ENCODE results near the gene GLIPR1. TPM values are rescaled to one million over a fixed set of nuclear protein-coding genes. Genes with fewer than 3 reads are reported as not detected.

GLIPR1 gene
- total RNA-seq, 2 experiments from 2014 or later = 52.3 to 54.7 TPM

DNA sequence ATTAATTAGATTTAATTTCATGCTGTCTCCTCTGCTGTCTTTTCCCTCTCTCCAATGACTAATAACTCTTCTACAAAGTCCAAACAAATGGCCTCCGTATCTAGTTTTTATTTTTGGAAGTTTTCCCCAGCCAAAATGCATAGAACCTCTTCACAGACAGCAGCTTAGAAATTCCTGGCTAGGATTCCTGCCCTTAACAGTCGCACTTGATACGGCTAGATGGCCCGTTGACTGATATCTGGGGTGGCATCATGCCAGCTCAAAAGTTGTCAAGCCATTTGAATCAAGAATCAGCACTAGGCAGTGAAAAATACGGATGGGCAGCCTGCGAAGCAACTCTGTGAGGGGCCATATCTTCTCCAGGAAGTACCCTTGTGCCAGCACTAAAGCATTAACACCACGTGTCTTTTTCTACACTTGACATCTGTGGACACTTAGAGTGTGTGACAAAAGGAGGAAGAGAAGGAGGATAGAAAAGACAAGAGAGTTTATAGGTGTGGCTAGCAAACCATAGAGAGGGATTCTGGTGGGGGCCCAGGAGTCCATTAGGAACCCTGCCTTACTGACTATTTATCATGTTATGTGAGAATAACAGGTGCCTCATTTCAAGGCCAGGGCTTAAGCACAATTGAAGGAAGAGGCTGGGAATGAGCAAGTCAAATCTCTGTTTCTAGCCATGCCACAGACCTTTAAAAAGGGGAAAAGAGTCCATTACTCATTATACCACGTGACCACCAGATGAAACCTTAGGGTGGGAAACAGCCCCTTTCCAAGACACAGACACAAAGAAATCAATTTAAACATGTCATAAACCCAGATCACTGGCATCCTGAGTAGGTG lies 70.1 kb downstream of the GLIPR1 start:
- Mint-ChIP-seq H3K27ac (no peak overlapping the region), H3K4me3 (no peak overlapping the region), H3K36me3 (ENCODE audit: low read depth) (no peaks in the 10 kb centered on the region), H3K4me1 (peaks cover 2% of the 10 kb centered on the region), H3K9me3 (no peaks in the 10 kb centered on the region), H3K27me3 (peaks cover 26% of the 10 kb centered on the region)
- ChIA-PET CTCF (no interaction called here), POLR2A (no interaction called here)
- no peak for DNase-seq

DNA sequence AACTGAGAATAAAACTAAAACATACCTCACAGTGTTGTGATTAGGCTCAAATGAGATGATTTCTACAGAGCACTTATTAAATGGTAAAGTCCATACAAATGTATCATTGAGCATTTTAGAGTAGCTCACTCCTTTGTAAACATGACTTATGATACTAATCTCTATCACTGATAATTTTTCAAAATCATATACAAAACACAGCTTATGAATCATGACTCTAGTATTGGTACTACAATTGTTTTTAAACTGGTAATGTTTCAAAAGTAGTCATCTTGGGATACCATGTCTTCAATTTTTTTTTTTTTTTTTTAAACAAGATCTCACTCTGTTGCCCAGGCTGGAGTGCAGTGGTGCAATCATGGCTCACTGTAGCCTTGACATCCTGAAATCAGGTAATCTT lies 70.9 kb downstream of the GLIPR1 start:
- no peak overlapping the region for H3K27ac Mint-ChIP-seq
- no peaks in the 10 kb centered on the region for H3K36me3 Mint-ChIP-seq (ENCODE audit: low read depth)
- ChIA-PET CTCF (interaction anchor here (0.9 kb wide), 1 partner anchor 9 kb away, joined by 3 read pairs; no protein-coding TSS in a partner anchor), POLR2A (no interaction called here)
- peaks cover 23% of the 10 kb centered on the region for H3K27me3 Mint-ChIP-seq
- no peaks in the 10 kb centered on the region for H3K9me3 Mint-ChIP-seq
- DNase-seq = no peak
- no peak overlapping the region for H3K4me3 Mint-ChIP-seq
- peaks cover 2% of the 10 kb centered on the region for H3K4me1 Mint-ChIP-seq

DNA sequence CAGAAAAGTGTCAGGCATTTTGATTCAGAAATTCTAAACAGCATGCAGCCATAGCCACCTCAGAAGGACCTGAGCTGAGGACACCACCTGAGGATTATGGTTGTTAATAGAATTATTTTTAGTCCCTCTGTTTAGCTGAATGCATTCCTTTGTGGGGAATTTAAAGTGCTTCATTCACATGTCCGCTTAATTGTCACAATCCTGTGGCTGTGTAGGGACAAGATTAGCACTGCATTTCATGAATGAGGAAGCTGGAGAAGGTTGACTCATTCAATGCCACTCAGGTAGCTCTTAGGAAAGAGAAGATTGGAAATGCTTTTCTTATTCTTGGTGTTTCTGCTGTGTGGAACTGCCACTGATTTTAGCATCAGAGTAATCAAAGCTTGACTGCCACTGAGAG lies 72.8 kb downstream of the GLIPR1 start:
- Mint-ChIP-seq H3K9me3 (no peaks in the 10 kb centered on the region), H3K36me3 (ENCODE audit: low read depth) (no peaks in the 10 kb centered on the region), H3K27me3 (peaks cover 22% of the 10 kb centered on the region), H3K4me3 (no peak overlapping the region), H3K4me1 (peaks cover 2% of the 10 kb centered on the region), H3K27ac (no peak overlapping the region)
- CTCF ChIA-PET = interaction anchor here (1.0 to 1.9 kb wide), 2 partner anchors 9 to 26 kb away, joined by 3 to 5 read pairs; no protein-coding TSS in a partner anchor
- DNase-seq = no peak
- POLR2A ChIA-PET = interaction anchor here (0.8 kb wide), 1 partner anchor 11 kb away, joined by 3 read pairs; no protein-coding TSS in a partner anchor

Other genes with a start within 250 kb of the GLIPR1 start
- 1 to 10 TPM; 3.6 to 4.1 TPM for gene CAPS2, start 150.4 kb upstream of the GLIPR1 start, total RNA-seq
- not detected for gene GLIPR1L1, start 146.1 kb upstream of the GLIPR1 start, total RNA-seq
- gene GLIPR1L2, start 89.7 kb upstream of the GLIPR1 start, total RNA-seq = under 1 TPM in 1 of 2 experiments, not detected in 1; 0.35 TPM
- gene KRR1, start 30.9 kb downstream of the GLIPR1 start, total RNA-seq = 10 to 100 TPM; 61.8 to 67.2 TPM